Osteoblast (primary cell): Measurements from ENCODE around the gene AGBL4. TPM values are rescaled to one million over a fixed set of nuclear protein-coding genes. Genes with fewer than 3 reads are reported as not detected.
A peak's percentile ranks its signal among the peaks of the same experiment; 100 is the strongest.

Experiments used
- DNase-seq: peaks from one replicate; pipeline ENCODE4 v3.0.0; 2011; ENCODE audit warnings: low spot score, mixed read lengths; ENCODE audit not compliant: insufficient read length; ENCODE audit errors: missing footprints
- H2AFZ ChIP-seq: 2 replicates; pipeline ENCODE4 v1.6.0; 2011; ENCODE audit warnings: mild to moderate bottlenecking, low read length
- H3K27ac ChIP-seq: 2 replicates; pipeline ENCODE4 v1.5.1; 2011; ENCODE audit warnings: mild to moderate bottlenecking, low read depth, low read length, moderate library complexity
- H3K27me3 ChIP-seq: 2 replicates; pipeline ENCODE4 v1.6.0; 2012; ENCODE audit warnings: mild to moderate bottlenecking, control low read depth, inconsistent platforms, low read length, moderate library complexity; ENCODE audit not compliant: insufficient read depth
- H3K36me3 ChIP-seq: 2 replicates; pipeline ENCODE4 v1.5.1; 2011; ENCODE audit warnings: mild to moderate bottlenecking, low read length, control low read depth, moderate library complexity; ENCODE audit not compliant: insufficient read depth
- H3K4me1 ChIP-seq: 2 replicates; pipeline ENCODE4 v1.5.1; 2011; ENCODE audit warnings: mild to moderate bottlenecking, low read length, control low read depth, moderate library complexity; ENCODE audit not compliant: insufficient read depth
- H3K4me2 ChIP-seq: 2 replicates; pipeline ENCODE4 v1.6.0; 2011; ENCODE audit warnings: mild to moderate bottlenecking, low read length; ENCODE audit not compliant: insufficient read depth
- H3K4me3 ChIP-seq: fragments of 200-600 bp; sonication (generic); 3 replicates; pipeline ENCODE4 v1.5.1; 2012; ENCODE audit warnings: mild to moderate bottlenecking, low read length, inconsistent platforms; ENCODE audit not compliant: insufficient read depth
- H3K79me2 ChIP-seq: 2 replicates; pipeline ENCODE4 v1.6.0; 2012; ENCODE audit warnings: mild to moderate bottlenecking, low read length, control low read depth, inconsistent platforms; ENCODE audit not compliant: insufficient read depth
- H3K9me3 ChIP-seq: 2 replicates; pipeline ENCODE4 v1.5.1; 2011; ENCODE audit warnings: low read depth, low read length, control low read depth
- H4K20me1 ChIP-seq: 2 replicates; pipeline ENCODE4 v1.6.0; 2012; ENCODE audit warnings: mild to moderate bottlenecking, low read length, control low read depth; ENCODE audit not compliant: insufficient read depth
- total RNA-seq: library from RNA; depleted of rRNA; stranded (reverse); fragments of >200 nt; gene quantifications from 2 replicates; pipeline ENCODE4 v1.2.3, GENCODE V29; 2012
- TF ChIP-seq, protein P1 (sequence below): IDR thresholded peaks from 2 replicates; pipeline ENCODE4 v1.5.1; 2011; ENCODE audit warnings: mild to moderate bottlenecking, low read depth, low read length, moderate library complexity; ENCODE audit errors: extremely low read depth

Gene AGBL4
- total RNA-seq, 1 donor: not detected

DNA sequence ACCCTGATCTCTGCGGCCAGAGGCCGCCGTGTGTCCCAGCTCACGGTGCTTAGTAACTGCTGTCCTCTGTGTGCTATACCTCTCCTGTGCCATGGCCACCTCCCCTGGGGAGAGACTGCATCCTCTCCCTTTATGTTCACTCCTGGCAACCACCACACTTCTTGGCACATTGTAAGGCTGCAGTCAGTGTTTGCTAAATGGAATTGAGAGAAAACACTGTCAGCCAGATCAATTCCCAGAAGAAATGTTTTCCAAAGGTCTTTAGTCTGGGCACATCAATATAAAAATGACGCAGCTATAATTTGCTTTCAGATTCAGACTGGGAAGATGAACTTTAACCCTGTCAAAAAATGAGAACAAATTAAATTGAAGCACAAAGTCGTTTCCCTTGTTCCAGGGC is 1343.9 kb downstream of the AGBL4 start:
- Histone ChIP-seq H3K4me2 (no peak overlapping the region), H3K4me3 (no peak overlapping the region), H3K9me3 (no peaks in the 10 kb centered on the region), H3K79me2 (no peaks in the 10 kb centered on the region), H3K27ac (no peak overlapping the region), H2AFZ (no peak overlapping the region), H4K20me1 (no peaks in the 10 kb centered on the region), H3K36me3 (no peaks in the 10 kb centered on the region), H3K4me1 (no peaks in the 10 kb centered on the region), H3K27me3 (peaks cover 2% of the 10 kb centered on the region)
- TF ChIP-seq, protein P1, sequence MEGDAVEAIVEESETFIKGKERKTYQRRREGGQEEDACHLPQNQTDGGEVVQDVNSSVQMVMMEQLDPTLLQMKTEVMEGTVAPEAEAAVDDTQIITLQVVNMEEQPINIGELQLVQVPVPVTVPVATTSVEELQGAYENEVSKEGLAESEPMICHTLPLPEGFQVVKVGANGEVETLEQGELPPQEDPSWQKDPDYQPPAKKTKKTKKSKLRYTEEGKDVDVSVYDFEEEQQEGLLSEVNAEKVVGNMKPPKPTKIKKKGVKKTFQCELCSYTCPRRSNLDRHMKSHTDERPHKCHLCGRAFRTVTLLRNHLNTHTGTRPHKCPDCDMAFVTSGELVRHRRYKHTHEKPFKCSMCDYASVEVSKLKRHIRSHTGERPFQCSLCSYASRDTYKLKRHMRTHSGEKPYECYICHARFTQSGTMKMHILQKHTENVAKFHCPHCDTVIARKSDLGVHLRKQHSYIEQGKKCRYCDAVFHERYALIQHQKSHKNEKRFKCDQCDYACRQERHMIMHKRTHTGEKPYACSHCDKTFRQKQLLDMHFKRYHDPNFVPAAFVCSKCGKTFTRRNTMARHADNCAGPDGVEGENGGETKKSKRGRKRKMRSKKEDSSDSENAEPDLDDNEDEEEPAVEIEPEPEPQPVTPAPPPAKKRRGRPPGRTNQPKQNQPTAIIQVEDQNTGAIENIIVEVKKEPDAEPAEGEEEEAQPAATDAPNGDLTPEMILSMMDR: no peak
- no peak for DNase-seq

DNA sequence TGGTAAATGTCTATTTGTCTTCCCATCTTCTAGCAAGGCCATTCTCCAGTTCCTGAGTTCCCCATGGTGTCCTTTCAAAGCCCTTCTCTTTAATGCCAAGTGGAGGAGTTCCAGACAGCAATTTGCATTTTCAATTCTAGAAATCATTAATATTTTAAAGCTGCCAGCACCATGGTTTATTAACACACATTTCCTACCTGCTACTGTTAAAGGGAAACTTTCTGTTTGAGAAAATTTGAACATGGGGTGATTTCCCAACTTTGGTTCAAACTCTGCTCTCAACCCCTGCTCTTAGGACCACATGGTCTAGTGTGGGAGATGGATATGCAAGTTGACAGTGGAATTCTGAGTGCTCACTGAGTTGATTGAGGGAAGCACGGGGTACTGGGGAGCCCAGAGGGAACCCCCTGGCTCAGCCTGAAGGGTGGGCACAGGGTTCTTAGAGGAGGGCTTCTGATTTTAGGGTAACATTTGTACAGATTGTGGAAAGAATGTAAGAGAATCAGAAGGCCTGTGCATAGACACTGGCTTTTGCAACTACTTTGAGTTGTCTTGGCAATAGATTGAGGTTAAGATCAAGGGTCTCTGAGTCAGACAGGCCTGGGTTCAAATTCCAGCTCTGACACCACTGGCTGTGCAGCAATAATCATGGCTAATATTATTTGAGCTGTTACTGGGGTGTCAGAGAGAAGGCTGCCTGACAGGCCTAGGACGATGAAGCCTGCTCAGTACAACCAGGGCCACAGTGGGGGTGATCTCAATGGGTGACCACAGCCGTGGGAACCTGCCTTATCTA is 1344.8 kb downstream of the AGBL4 start:
- H3K79me2 ChIP-seq: no peaks in the 10 kb centered on the region
- no peaks in the 10 kb centered on the region for H3K9me3 ChIP-seq
- H3K27me3 ChIP-seq: peaks cover 2% of the 10 kb centered on the region
- no peak overlapping the region for H3K4me2 ChIP-seq
- no peaks in the 10 kb centered on the region for H4K20me1 ChIP-seq
- no peak overlapping the region for H3K27ac ChIP-seq
- H3K4me3 ChIP-seq: no peak overlapping the region
- H3K4me1 ChIP-seq: no peaks in the 10 kb centered on the region
- no peak overlapping the region for H2AFZ ChIP-seq
- no peaks in the 10 kb centered on the region for H3K36me3 ChIP-seq
- TF ChIP-seq, protein P1: no peak
- no peak for DNase-seq

DNA sequence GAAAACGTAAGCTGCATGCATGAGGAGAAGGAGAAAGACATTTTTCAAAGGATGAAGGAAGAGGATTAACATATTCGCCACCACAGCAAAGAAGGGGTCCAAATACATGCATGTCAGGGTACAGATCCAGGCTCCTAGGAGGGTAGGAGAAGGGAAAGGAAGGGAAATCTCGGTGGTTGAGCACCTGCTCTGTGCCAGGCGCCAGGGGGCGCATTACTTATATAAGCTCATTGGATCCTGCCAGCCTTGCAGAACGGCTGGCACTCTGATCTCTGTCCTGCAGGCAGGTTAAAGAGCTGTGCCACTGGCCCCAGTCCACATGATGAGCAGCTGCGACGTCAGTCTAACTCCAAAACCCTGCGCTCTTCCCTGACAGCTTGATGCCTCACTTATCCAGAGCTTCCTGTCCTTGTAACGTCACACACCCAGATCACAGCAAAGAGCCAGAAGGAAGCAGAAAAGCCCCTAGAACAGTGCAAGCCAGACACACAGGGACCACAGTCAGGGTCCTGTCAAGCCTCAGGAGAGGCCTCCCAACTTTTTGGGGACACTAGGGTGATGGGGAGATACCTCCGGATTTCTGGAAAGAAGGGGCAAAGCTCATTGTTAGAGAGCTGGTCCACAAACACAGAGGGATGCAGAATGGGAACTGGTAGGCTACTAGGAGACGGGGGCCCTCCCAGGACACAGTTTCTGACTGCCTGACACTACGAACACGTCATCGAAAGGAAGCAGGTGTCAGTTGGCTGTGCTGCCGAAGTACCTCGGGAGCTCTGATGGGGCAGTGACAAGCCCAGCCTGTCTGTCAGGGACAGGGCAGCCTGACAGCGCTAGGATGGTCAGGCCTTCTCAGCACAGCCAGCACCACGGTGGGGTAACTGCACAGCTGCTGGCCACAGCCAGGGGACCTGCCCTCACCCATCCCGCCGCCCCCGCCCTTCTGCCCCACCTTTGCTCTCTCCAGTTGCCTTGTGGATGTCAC is 1346.2 kb downstream of the AGBL4 start:
- DNase-seq: no peak
- H3K27ac ChIP-seq: no peak overlapping the region

More for the DNA sequence above, 1346.2 kb downstream of the AGBL4 start:
- Histone ChIP-seq H3K4me3 (no peak overlapping the region), H3K9me3 (no peaks in the 10 kb centered on the region), H2AFZ (no peak overlapping the region), H3K4me2 (no peak overlapping the region), H4K20me1 (no peaks in the 10 kb centered on the region), H3K79me2 (no peaks in the 10 kb centered on the region), H3K27me3 (peaks cover 2% of the 10 kb centered on the region), H3K36me3 (no peaks in the 10 kb centered on the region), H3K4me1 (no peaks in the 10 kb centered on the region)
- TF ChIP-seq, protein P1: peak; percentile 67
